H1 (cell line): Measurements from ENCODE around the gene MINDY1. TPM values are rescaled to one million over a fixed set of nuclear protein-coding genes. Genes with fewer than 3 reads are reported as not detected.

ENCODE experiments used
- CTCF ChIA-PET: fragments of 300-600 bp; sonication (Branson Sonifier 250); formaldehyde crosslinking; loops from one replicate; lab custom pipeline; 2021; ENCODE audit not compliant: partially characterized antibody; lab: Charles Lee
- POLR2A ChIA-PET: fragments of 300-600 bp; sonication (Branson Sonifier 250); formaldehyde crosslinking; loops from one replicate; lab custom pipeline; 2021; ENCODE audit warnings: inconsistent platforms; ENCODE audit not compliant: partially characterized antibody; lab: Charles Lee
- DNase-seq, 2 experiments: peaks; one replicate each; pipeline versions ENCODE4 v3.0.0 to v3.0.0-alpha.2; 2010 to 2022; ENCODE audit warnings: low spot score in 2 of 2, low read depth in 1 of 2, mixed read lengths in 1 of 2
- FAIRE-seq: peaks from 2 replicates; lab custom pipeline; 2011; peaks lifted over from hg19 to GRCh38; lab: Jason Lieb, UNC
- H2AFZ ChIP-seq: 2 replicates; pipeline ENCODE4 v1.8.1; 2012; ENCODE audit warnings: low read length, inconsistent platforms
- H2AK5ac ChIP-seq: 2 replicates; pipeline ENCODE4 v1.6.1; 2013; ENCODE audit warnings: low read depth, low read length
- H2BK120ac ChIP-seq: replicated peaks from 2 replicates; pipeline ENCODE3; 2013; ENCODE audit warnings: low read depth, low read length, inconsistent platforms
- H2BK12ac ChIP-seq: 2 replicates; pipeline ENCODE4 v1.6.1; 2013; ENCODE audit warnings: low read depth, low read length
- H2BK15ac ChIP-seq: 2 replicates; pipeline ENCODE4 v1.6.1; 2013; ENCODE audit warnings: low read length
- H2BK20ac ChIP-seq: 2 replicates; pipeline ENCODE4 v1.6.1; 2013; ENCODE audit warnings: low read length
- H2BK5ac ChIP-seq: 2 replicates; pipeline ENCODE4 v1.6.1; 2013; ENCODE audit warnings: low read depth, low read length
- H3K14ac ChIP-seq: 2 replicates; pipeline ENCODE4 v1.6.1; 2013; ENCODE audit warnings: inconsistent platforms; ENCODE audit not compliant: insufficient read length
- H3K18ac ChIP-seq: 2 replicates; pipeline ENCODE4 v1.6.1; 2013; ENCODE audit warnings: low read length; ENCODE audit errors: extremely low read depth
- H3K23ac ChIP-seq: 2 replicates; pipeline ENCODE4 v1.6.1; 2013; ENCODE audit warnings: inconsistent platforms; ENCODE audit not compliant: insufficient read length
- H3K23me2 ChIP-seq: 2 replicates; pipeline ENCODE4 v1.6.1; 2013; ENCODE audit warnings: low read depth, low read length
- H3K27ac ChIP-seq: 2 replicates; pipeline ENCODE4 v1.6.1; 2011; ENCODE audit warnings: low read depth, low read length, inconsistent platforms
- H3K27me3 ChIP-seq, 4 experiments: replicated peaks in 1 of 4; 1 replicate in 1 of 4; 2 replicates in 3 of 4; pipeline versions ENCODE4 v1.6.1 to v1.8.1; 2011 to 2013; ENCODE audit warnings: low read length in 3 of 4, mild to moderate bottlenecking in 3 of 4, inconsistent platforms in 2 of 4, mixed read lengths in 2 of 4, moderate library complexity in 1 of 4; ENCODE audit not compliant: control insufficient read depth in 3 of 4, insufficient read depth in 3 of 4; ENCODE audit errors: extremely low read depth in 1 of 4
- H3K36me3 ChIP-seq, 4 experiments: 2 replicates each; pipeline versions ENCODE4 v1.6.1 to v1.8.1; 2011 to 2013; ENCODE audit warnings: mild to moderate bottlenecking in 4 of 4, low read length in 3 of 4, moderate library complexity in 2 of 4, control low read depth in 1 of 4, inconsistent platforms in 1 of 4; ENCODE audit not compliant: insufficient read depth in 4 of 4, control insufficient read depth in 2 of 4
- H3K4ac ChIP-seq: replicated peaks from 2 replicates; pipeline ENCODE3; 2013; ENCODE audit warnings: low read length, low read depth, mixed read lengths, inconsistent platforms; ENCODE audit not compliant: insufficient read length
- H3K4me1 ChIP-seq, 4 experiments: replicated peaks in 1 of 4; 1 replicate in 1 of 4; 2 replicates in 3 of 4; pipeline versions ENCODE4 v1.6.1 to v1.8.1; 2011 to 2013; ENCODE audit warnings: low read length in 3 of 4, inconsistent platforms in 2 of 4, mixed read lengths in 1 of 4; ENCODE audit not compliant: insufficient read depth in 4 of 4, control insufficient read depth in 3 of 4
- H3K4me2 ChIP-seq, 2 experiments: 2 replicates each; pipeline versions ENCODE4 v1.6.1 to v1.8.1; 2011 to 2013; ENCODE audit warnings: low read depth in 2 of 2, low read length in 2 of 2, control low read depth in 1 of 2, inconsistent platforms in 1 of 2, mild to moderate bottlenecking in 1 of 2; ENCODE audit not compliant: insufficient read depth in 1 of 2
- H3K4me3 ChIP-seq, 4 experiments: fragments of 200-600, 300-600 bp in 1 of 4; sonication (generic), shearing (Covaris generic), sonication (Bioruptor Twin) in 1 of 4; 2 replicates each; pipeline versions ENCODE4 v1.5.1 to v1.8.1; 2011 to 2016; ENCODE audit warnings: low read length in 4 of 4, low read depth in 3 of 4, control low read depth in 2 of 4, inconsistent platforms in 2 of 4, mild to moderate bottlenecking in 2 of 4, mixed read lengths in 1 of 4, moderate library complexity in 1 of 4; ENCODE audit not compliant: insufficient read depth in 2 of 4; ENCODE audit errors: extremely low read depth in 1 of 4
- H3K56ac ChIP-seq: replicated peaks from 2 replicates; pipeline ENCODE3; 2013; ENCODE audit warnings: low read depth, mild to moderate bottlenecking, mixed read lengths, low read length, inconsistent platforms; ENCODE audit not compliant: insufficient read length
- H3K79me1 ChIP-seq: 2 replicates; pipeline ENCODE4 v1.6.1; 2013; ENCODE audit warnings: low read depth, low read length, control low read depth
- H3K79me2 ChIP-seq, 2 experiments: 2 replicates each; pipeline versions ENCODE4 v1.6.1 to v1.8.1; 2012 to 2013; ENCODE audit warnings: low read length in 2 of 2, mild to moderate bottlenecking in 2 of 2, inconsistent platforms in 1 of 2; ENCODE audit not compliant: insufficient read depth in 2 of 2, control insufficient read depth in 1 of 2
- H3K9ac ChIP-seq, 4 experiments: replicated peaks in 1 of 4; 1 replicate in 1 of 4; 2 replicates in 3 of 4; pipeline versions ENCODE4 v1.6.1 to v1.8.1; 2011 to 2013; ENCODE audit warnings: low read depth in 3 of 4, low read length in 3 of 4, control low read depth in 2 of 4, mild to moderate bottlenecking in 2 of 4, moderate library complexity in 2 of 4, inconsistent platforms in 1 of 4; ENCODE audit errors: extremely low read depth in 1 of 4
- H3K9me3 ChIP-seq, 2 experiments: 2 replicates each; pipeline versions ENCODE4 v1.6.1 to v1.8.1; 2012 to 2013; ENCODE audit warnings: mild to moderate bottlenecking in 2 of 2, moderate library complexity in 2 of 2, control low read depth in 1 of 2, inconsistent platforms in 1 of 2, low read depth in 1 of 2, low read length in 1 of 2, mixed read lengths in 1 of 2; ENCODE audit not compliant: insufficient read depth in 2 of 2
- H4K20me1 ChIP-seq, 2 experiments: replicated peaks in 1 of 2; 2 replicates each; pipeline versions ENCODE3 to v1.8.1; 2011 to 2013; ENCODE audit warnings: inconsistent platforms in 2 of 2, low read length in 2 of 2, mild to moderate bottlenecking in 1 of 2; ENCODE audit not compliant: insufficient read depth in 2 of 2, control insufficient read depth in 1 of 2
- H4K5ac ChIP-seq: 2 replicates; pipeline ENCODE4 v1.6.1; 2013; ENCODE audit warnings: low read length, low read depth, mixed read lengths, inconsistent platforms; ENCODE audit not compliant: insufficient read length
- H4K8ac ChIP-seq: 2 replicates; pipeline ENCODE4 v1.8.0; 2013; ENCODE audit warnings: mild to moderate bottlenecking, moderate library complexity, low read length, inconsistent platforms; ENCODE audit not compliant: insufficient read depth; ENCODE audit errors: extremely low read depth
- H4K91ac ChIP-seq: replicated peaks from 2 replicates; pipeline ENCODE3; 2013; ENCODE audit warnings: low read length, mixed read lengths, inconsistent platforms; ENCODE audit not compliant: insufficient read length
- CBX5 ChIP-seq: fragments of 300-800, 300-1000 bp; sonication (generic); IDR thresholded peaks from 2 replicates; pipeline ENCODE4 v1.7.1; 2016; ENCODE audit warnings: antibody characterized with exemption, low read length, low read depth
- CHD2 ChIP-seq: IDR thresholded peaks from 2 replicates; pipeline ENCODE4 v1.6.1; 2012; ENCODE audit warnings: low read length, improper control_type of control experiment
- CTBP2 ChIP-seq: IDR thresholded peaks from 2 replicates; pipeline ENCODE4 v1.7.0; 2011; ENCODE audit warnings: borderline replicate concordance, mild to moderate bottlenecking, moderate library complexity, mixed read lengths, low read length; ENCODE audit not compliant: insufficient read depth, insufficient read length
- HDAC2 ChIP-seq, 2 experiments: fragments of 300-600 bp in 1 of 2; sonication (generic) in 1 of 2; IDR thresholded peaks; 2 replicates each; pipeline ENCODE4 v1.6.1; 2011 to 2012; ENCODE audit warnings: low read depth in 2 of 2, low read length in 2 of 2, mild to moderate bottlenecking in 2 of 2, moderate library complexity in 2 of 2, borderline replicate concordance in 1 of 2, inconsistent platforms in 1 of 2
- KDM4A ChIP-seq: IDR thresholded peaks from one replicate; pipeline ENCODE4 v1.7.1; 2012; ENCODE audit warnings: low read depth, mild to moderate bottlenecking, moderate library complexity, low read length, inconsistent platforms; ENCODE audit not compliant: severe bottlenecking
- SAP30 ChIP-seq: fragments of 300-600 bp; sonication (generic); IDR thresholded peaks from 2 replicates; pipeline ENCODE4 v1.7.1; 2012; ENCODE audit warnings: low read length, moderate library complexity, mild to moderate bottlenecking, inconsistent platforms; ENCODE audit not compliant: insufficient read depth, insufficient replicate concordance
- WGBS, 2 experiments: shearing (Covaris generic) in 1 of 2; methylation state at CpG; one replicate each; pipeline versions ENCODE4 v1.1.6 to v1.1.7; 2013 to 2015; ENCODE audit warnings: low lambda C conversion rate in 2 of 2, mixed read lengths in 2 of 2, inconsistent platforms in 1 of 2, low coverage in 1 of 2, missing lambda C conversion rate in 1 of 2; ENCODE audit not compliant: insufficient replicate concordance in 2 of 2, insufficient coverage in 1 of 2, insufficient read length in 1 of 2; ENCODE audit errors: extremely low coverage in 1 of 2, missing lambda C conversion rate in 1 of 2; 5-methylcytosine and 5-hydroxymethylcytosine counted together
- polyA plus RNA-seq, 7 experiments: library from polyadenylated mRNA; depleted of rRNA in 3 of 7; stranded (reverse) in 5 of 7; unstranded in 2 of 7; fragments of >200 nt in 5 of 7; fragments of 200-250 nt in 2 of 7; gene quantifications; 1 replicate in 5 of 7; 2 replicates in 1 of 7; 4 replicates in 1 of 7; pipeline versions ENCODE4 v1.2.1 to v1.2.3, GENCODE V29; 2011 to 2013; ENCODE audit warnings: missing spikeins in 2 of 7, mixed read lengths in 2 of 7
- total RNA-seq: library from RNA; stranded (reverse); fragmentation: NEBNext Ultra II Directional; extraction: Animal tissue kit (Norgen Biotek cat#: 25700); gene quantifications from 2 replicates; pipeline ENCODE4 v1.2.1, GENCODE V29; 2021
- TF ChIP-seq, protein P1 (sequence below): IDR thresholded peaks from 2 replicates; pipeline ENCODE4 v1.6.1; 2011; ENCODE audit warnings: low read length, improper control_type of control experiment

Gene MINDY1
- total and polyA plus RNA-seq, 2 of the 8 experiments (the other 6 are each of a cell fraction or from before 2014, with no cell fraction given): 10.3 to 11.4 TPM

- H4K5ac ChIP-seq: no peak overlapping the region
- no peaks in the 10 kb centered on the region for H3K79me1 ChIP-seq
- H2AFZ ChIP-seq: no peak overlapping the region
- no peak overlapping the region for H2AK5ac ChIP-seq
- H2BK5ac ChIP-seq: no peak overlapping the region
- no peaks in the 10 kb centered on the region for H3K27me3 ChIP-seq
- no peak overlapping the region for H4K91ac ChIP-seq
- H3K4ac ChIP-seq: no peak overlapping the region
- no peaks in the 10 kb centered on the region for H3K9me3 ChIP-seq
- no peak overlapping the region for H3K4me3 ChIP-seq
- no peaks in the 10 kb centered on the region for H3K79me2 ChIP-seq
- 90% methylated on average over 2 of the region's 2 CpGs; no CpG with 5 or more reads in 1 of the 2 experiments for WGBS, 2 experiments
- no peak overlapping the region for H3K18ac ChIP-seq
- H3K4me1 ChIP-seq: peaks cover 1 to 8% (median 4%) of the 10 kb centered on the region in 4 experiments; a peak in 5 of 7 replicates
- H2BK120ac ChIP-seq: no peak overlapping the region
- no peak overlapping the region for H3K14ac ChIP-seq
- H3K23me2 ChIP-seq: peaks cover 3% of the 10 kb centered on the region; the same call in 1 of the 2 replicates
- no peak overlapping the region for H3K56ac ChIP-seq
- TF ChIP-seq CBX5 (no peak), CHD2 (no peak), SAP30 (no peak), KDM4A (no peak), HDAC2 (IDR thresholded peaks at IDR 0.05; ENCODE audit: borderline replicate concordance in 1 of 2, low read depth in 2 of 2, low read length in 2 of 2) (no peak), CTBP2 (no peak)
- TF ChIP-seq, protein P1, sequence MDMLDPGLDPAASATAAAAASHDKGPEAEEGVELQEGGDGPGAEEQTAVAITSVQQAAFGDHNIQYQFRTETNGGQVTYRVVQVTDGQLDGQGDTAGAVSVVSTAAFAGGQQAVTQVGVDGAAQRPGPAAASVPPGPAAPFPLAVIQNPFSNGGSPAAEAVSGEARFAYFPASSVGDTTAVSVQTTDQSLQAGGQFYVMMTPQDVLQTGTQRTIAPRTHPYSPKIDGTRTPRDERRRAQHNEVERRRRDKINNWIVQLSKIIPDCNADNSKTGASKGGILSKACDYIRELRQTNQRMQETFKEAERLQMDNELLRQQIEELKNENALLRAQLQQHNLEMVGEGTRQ: no peak
- peaks cover 0 to 7% (median 5%) of the 10 kb centered on the region in 4 experiments; a peak in 4 of 8 replicates for H3K36me3 ChIP-seq
- H4K20me1 ChIP-seq: no peaks in the 10 kb centered on the region
- H3K27ac ChIP-seq: no peak overlapping the region
- ChIA-PET CTCF (interaction anchor here (0.9 to 7.8 kb wide), 3 partner anchors 9 to 154 kb away, joined by 4 to 142 read pairs (median 4); partner anchors contain the start of genes ANXA9 and TNFAIP8L2), POLR2A (interaction anchor here (1.2 to 1.7 kb wide), 3 partner anchors 21 to 387 kb away, joined by 3 to 5 read pairs (median 4); partner anchors contain the start of gene ANXA9)
- no peak overlapping the region for H3K9ac ChIP-seq
- no peak overlapping the region for H4K8ac ChIP-seq
- H2BK12ac ChIP-seq: no peak overlapping the region
- DNase-seq: no peak
- FAIRE-seq: no peak
- H3K23ac ChIP-seq: no peak overlapping the region
- no peak overlapping the region for H3K4me2 ChIP-seq
- H2BK15ac ChIP-seq: no peak overlapping the region
- no peak overlapping the region for H2BK20ac ChIP-seq
Measured at GRCh38 chr1:151002611-151003010, 4.1 kb downstream of the MINDY1 start.
